Liver (tissue), 9 donors: ENCODE data around the gene VSTM2L. TPM values are rescaled to one million over a fixed set of nuclear protein-coding genes. Genes with fewer than 3 reads are reported as not detected.

Experiments used
- DNase-seq: peaks from one replicate; pipeline ENCODE4 v3.0.0-alpha.2; 2017; ENCODE audit warnings: low spot score
- H3K27ac ChIP-seq, 2 donors: one replicate each; pipeline ENCODE4 v1.7.0; 2013; ENCODE audit warnings: inconsistent platforms in 2 of 2, low read length in 2 of 2, control low read depth in 1 of 2, low read depth in 1 of 2, mild to moderate bottlenecking in 1 of 2
- H3K27me3 ChIP-seq, 4 donors: one replicate each; pipeline versions ENCODE4 v1.6.1 to v1.7.0; 2013; ENCODE audit warnings: low read length in 3 of 4, inconsistent platforms in 1 of 4, mild to moderate bottlenecking in 1 of 4, moderate library complexity in 1 of 4; ENCODE audit not compliant: control insufficient read depth in 4 of 4, insufficient read depth in 4 of 4
- H3K36me3 ChIP-seq, 4 donors: one replicate each; pipeline versions ENCODE4 v1.6.1 to v1.7.0; 2013; ENCODE audit warnings: low read length in 3 of 4, mild to moderate bottlenecking in 3 of 4, low read depth in 1 of 4, moderate library complexity in 1 of 4; ENCODE audit not compliant: control insufficient read depth in 4 of 4, insufficient read depth in 3 of 4
- H3K4me1 ChIP-seq, 4 donors: one replicate each; pipeline versions ENCODE4 v1.6.1 to v1.7.0; 2013; ENCODE audit warnings: low read length in 3 of 4, mild to moderate bottlenecking in 3 of 4, moderate library complexity in 1 of 4; ENCODE audit not compliant: control insufficient read depth in 4 of 4, insufficient read depth in 4 of 4
- H3K4me3 ChIP-seq, 3 donors: one replicate each; pipeline versions ENCODE4 v1.6.1 to v1.7.0; 2013; ENCODE audit warnings: low read length in 3 of 3, control low read depth in 1 of 3, low read depth in 1 of 3, mild to moderate bottlenecking in 1 of 3
- H3K9ac ChIP-seq, 2 donors: one replicate each; pipeline ENCODE4 v1.7.0; 2013; ENCODE audit warnings: low read length in 2 of 2, mild to moderate bottlenecking in 2 of 2, moderate library complexity in 2 of 2, control low read depth in 1 of 2, low read depth in 1 of 2
- H3K9me3 ChIP-seq, 4 donors: one replicate each; pipeline versions ENCODE4 v1.6.1 to v1.7.0; 2013; ENCODE audit warnings: low read length in 3 of 4; ENCODE audit not compliant: control insufficient read depth in 4 of 4
- ATF3 ChIP-seq: IDR thresholded peaks from 2 replicates; pipeline ENCODE4 v1.6.1; 2016; ENCODE audit warnings: antibody characterized with exemption
- CTCF ChIP-seq: fragments of 150-350 bp; IDR thresholded peaks from 2 replicates; pipeline ENCODE4 v1.5.1; 2017; ENCODE audit warnings: improper control_type of control experiment, low read depth, low read length; ENCODE audit not compliant: missing input control
- EGR1 ChIP-seq, 2 donors: IDR thresholded peaks; 2 replicates each; pipeline ENCODE4 v1.6.1; 2016 to 2018; ENCODE audit warnings: antibody characterized with exemption in 2 of 2, low read depth in 2 of 2
- FOXA1 ChIP-seq: IDR thresholded peaks from 2 replicates; pipeline ENCODE4 v1.6.1; 2016; ENCODE audit warnings: antibody characterized with exemption
- FOXA2 ChIP-seq: IDR thresholded peaks from 2 replicates; pipeline ENCODE4 v1.6.1; 2016; ENCODE audit warnings: antibody characterized with exemption
- GABPA ChIP-seq, 2 donors: IDR thresholded peaks in 1 of 2; conservative IDR thresholded peaks in 1 of 2; 2 replicates each; pipeline ENCODE4 v1.6.1; 2016; ENCODE audit warnings: antibody characterized with exemption in 2 of 2, mild to moderate bottlenecking in 1 of 2, moderate library complexity in 1 of 2
- HNF4A ChIP-seq, 2 donors: conservative IDR thresholded peaks; 2 replicates each; pipeline ENCODE4 v1.6.1; 2016; ENCODE audit warnings: antibody characterized with exemption in 2 of 2, mild to moderate bottlenecking in 2 of 2
- HNF4G ChIP-seq: IDR thresholded peaks from 2 replicates; pipeline ENCODE4 v1.6.1; 2016; ENCODE audit warnings: antibody characterized with exemption
- JUND ChIP-seq, 2 donors: IDR thresholded peaks; 2 replicates each; pipeline ENCODE4 v1.6.1; 2016; ENCODE audit warnings: antibody characterized with exemption in 2 of 2
- NR2F2 ChIP-seq: IDR thresholded peaks from 2 replicates; pipeline ENCODE4 v1.6.1; 2016; ENCODE audit warnings: antibody characterized with exemption
- RAD21 ChIP-seq, 2 donors: IDR thresholded peaks; 2 replicates each; pipeline ENCODE4 v1.6.1; 2016; ENCODE audit warnings: antibody characterized with exemption in 2 of 2, mild to moderate bottlenecking in 2 of 2
- REST ChIP-seq: IDR thresholded peaks from 2 replicates; pipeline ENCODE4 v1.6.1; 2016; ENCODE audit warnings: antibody characterized with exemption, mild to moderate bottlenecking
- RXRA ChIP-seq, 2 donors: IDR thresholded peaks; 2 replicates each; pipeline ENCODE4 v1.6.1; 2017 to 2018; ENCODE audit warnings: antibody characterized with exemption in 2 of 2, mild to moderate bottlenecking in 1 of 2
- SP1 ChIP-seq: IDR thresholded peaks from 2 replicates; pipeline ENCODE4 v1.6.1; 2018; ENCODE audit warnings: antibody characterized with exemption, mild to moderate bottlenecking
- TAF1 ChIP-seq: conservative IDR thresholded peaks from 2 replicates; pipeline ENCODE4 v1.6.1; 2016; ENCODE audit warnings: antibody characterized with exemption, mild to moderate bottlenecking
- YY1 ChIP-seq: IDR thresholded peaks from 2 replicates; pipeline ENCODE4 v1.6.1; 2016; ENCODE audit warnings: antibody characterized with exemption, mild to moderate bottlenecking
- ZBTB33 ChIP-seq: IDR thresholded peaks from 2 replicates; pipeline ENCODE4 v1.6.1; 2016; ENCODE audit warnings: antibody characterized with exemption
- WGBS: extraction: QIAGEN DNeasy Blood & Tissue Kit; methylation state at CpG from one replicate; pipeline ENCODE4 v1.1.7; 2013; 5-methylcytosine and 5-hydroxymethylcytosine counted together
- polyA plus RNA-seq, 2 donors: library from polyadenylated mRNA; stranded (reverse) in 1 of 2; unstranded in 1 of 2; fragments of 200-250 nt in 1 of 2; fragments of >200 nt in 1 of 2; fragmentation: Nextera tagmentation in 1 of 2; extraction: Ambion mirVana in 1 of 2; gene quantifications; one replicate each; pipeline versions ENCODE4 v1.2.1 to v1.2.3, GENCODE V29; 2013 to 2015
- total RNA-seq, 2 donors: library from RNA; depleted of rRNA; stranded (reverse); fragments of >200 nt; gene quantifications; one replicate each; pipeline ENCODE4 v1.2.3, GENCODE V29; 2014
- TF ChIP-seq, protein P1 (sequence below): IDR thresholded peaks from 2 replicates; pipeline ENCODE4 v1.6.1; 2016; ENCODE audit warnings: antibody characterized with exemption
- donor health status: healthy.
- donor health status: healthy.
- donor health status: healthy.
- donor health status: healthy.
- donor health status: healthy.

Gene VSTM2L
- total and polyA plus RNA-seq, 4 donors, result 0.31 to 0.79 (median 0.56) TPM

- no peak overlapping the region for H3K27ac ChIP-seq
- H3K4me3 ChIP-seq, result no peak overlapping the region
- peaks cover 0 to 27% (median 15%) of the 10 kb centered on the region in 4 donors for H3K4me1 ChIP-seq
- peaks cover 8 to 52% (median 39%) of the 10 kb centered on the region in 4 donors for H3K36me3 ChIP-seq
- H3K9ac ChIP-seq, result no peak overlapping the region
- 81% methylated on average over 4 of the region's 4 CpGs for WGBS
- H3K9me3 ChIP-seq, result no peaks in the 10 kb centered on the region
- DNase-seq, result no peak
- TF ChIP-seq ZBTB33 (no peak), HNF4A (conservative IDR thresholded peaks at IDR 0.05) (no peak), EGR1 (IDR thresholded peaks at IDR 0.05; ENCODE audit: low read depth in 2 of 2) (no peak), NR2F2 (no peak), RAD21 (IDR thresholded peaks at IDR 0.05) (no peak), RXRA (IDR thresholded peaks at IDR 0.05) (no peak), SP1 (no peak), CTCF (no peak), JUND (IDR thresholded peaks at IDR 0.05) (no peak), REST (no peak), FOXA2 (no peak), TAF1 (no peak), FOXA1 (no peak), ATF3 (no peak), YY1 (no peak), HNF4G (no peak), GABPA (IDR thresholded peaks at IDR 0.05 in 1 of 2, conservative IDR thresholded peaks at IDR 0.05 in 1 of 2) (no peak)
- TF ChIP-seq, protein P1, sequence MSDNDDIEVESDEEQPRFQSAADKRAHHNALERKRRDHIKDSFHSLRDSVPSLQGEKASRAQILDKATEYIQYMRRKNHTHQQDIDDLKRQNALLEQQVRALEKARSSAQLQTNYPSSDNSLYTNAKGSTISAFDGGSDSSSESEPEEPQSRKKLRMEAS, result no peak
- H3K27me3 ChIP-seq, result no peaks in the 10 kb centered on the region
Observed at GRCh38 chr20:37994512-37994911, 91.6 kb downstream of the VSTM2L start.

Other genes starting within 250 kb of the VSTM2L start
- gene CTNNBL1, start 209.1 kb upstream of the VSTM2L start, total RNA-seq, result 10 to 100 TPM; 19.5 to 21.2 TPM
- gene CTNNBL1, start 209.1 kb upstream of the VSTM2L start, polyA plus RNA-seq, result 10 to 100 TPM; 18.3 to 25.4 TPM
- 10 to 100 TPM; 15.4 to 20.4 TPM for gene TTI1, start 130.3 kb downstream of the VSTM2L start, total RNA-seq
- 1 to 10 TPM; 4.6 to 7.3 TPM for gene TTI1, start 130.3 kb downstream of the VSTM2L start, polyA plus RNA-seq
- 10 to 100 TPM; 26.9 to 34.3 TPM for gene RPRD1B, start 130.6 kb downstream of the VSTM2L start, total RNA-seq
- gene RPRD1B, start 130.6 kb downstream of the VSTM2L start, polyA plus RNA-seq, result 10 to 100 TPM in 1 of 2 donors, 1 to 10 TPM in 1; 5.8 to 31.9 TPM